ENCODE data around the gene COBLL1. TPM values are rescaled to one million over a fixed set of nuclear protein-coding genes. Genes with fewer than 3 reads are reported as not detected.

The COBLL1 gene
- total RNA-seq, 1 experiment from 2014 or later: 4.0 TPM

DNA sequence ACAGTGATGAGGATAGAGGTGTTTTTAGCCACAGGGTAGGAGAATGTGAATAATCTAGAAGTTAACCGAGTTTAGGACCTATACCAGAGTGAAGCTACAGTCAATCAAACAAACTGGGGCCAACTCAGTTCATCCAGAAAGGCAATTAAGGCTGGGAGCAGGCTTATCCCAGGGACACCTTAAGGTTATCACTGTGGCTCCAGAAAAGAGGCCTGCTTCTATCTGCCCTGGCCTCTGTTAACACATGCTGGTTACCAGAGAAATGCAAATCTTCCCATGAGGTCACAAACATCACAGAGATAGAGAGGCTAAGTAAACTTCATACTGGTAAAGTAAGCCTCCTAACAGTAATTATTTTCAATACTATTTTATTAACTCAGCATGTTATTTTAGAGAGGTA is 127.2 kb downstream of the COBLL1 start:
- no peak for DNase-seq (ENCODE audit: low read depth)

GRCh38 chr2:164711766-164712138 is 129.9 kb downstream of the COBLL1 start:
- no peak for DNase-seq (ENCODE audit: low read depth)

GRCh38 chr2:164710837-164711765 is 130.5 kb downstream of the COBLL1 start:
- DNase-seq (ENCODE audit: low read depth): no peak

- DNase-seq (ENCODE audit: low read depth): peak; percentile 20
Observed at GRCh38 chr2:164710252-164710836, 131.3 kb downstream of the COBLL1 start.

GRCh38 chr2:164706522-164706921 is 135.1 kb downstream of the COBLL1 start:
- peak; percentile 82 for DNase-seq (ENCODE audit: low read depth)

GRCh38 chr2:164705412-164706167 is 136.0 kb downstream of the COBLL1 start:
- no peak for DNase-seq (ENCODE audit: low read depth)

DNA sequence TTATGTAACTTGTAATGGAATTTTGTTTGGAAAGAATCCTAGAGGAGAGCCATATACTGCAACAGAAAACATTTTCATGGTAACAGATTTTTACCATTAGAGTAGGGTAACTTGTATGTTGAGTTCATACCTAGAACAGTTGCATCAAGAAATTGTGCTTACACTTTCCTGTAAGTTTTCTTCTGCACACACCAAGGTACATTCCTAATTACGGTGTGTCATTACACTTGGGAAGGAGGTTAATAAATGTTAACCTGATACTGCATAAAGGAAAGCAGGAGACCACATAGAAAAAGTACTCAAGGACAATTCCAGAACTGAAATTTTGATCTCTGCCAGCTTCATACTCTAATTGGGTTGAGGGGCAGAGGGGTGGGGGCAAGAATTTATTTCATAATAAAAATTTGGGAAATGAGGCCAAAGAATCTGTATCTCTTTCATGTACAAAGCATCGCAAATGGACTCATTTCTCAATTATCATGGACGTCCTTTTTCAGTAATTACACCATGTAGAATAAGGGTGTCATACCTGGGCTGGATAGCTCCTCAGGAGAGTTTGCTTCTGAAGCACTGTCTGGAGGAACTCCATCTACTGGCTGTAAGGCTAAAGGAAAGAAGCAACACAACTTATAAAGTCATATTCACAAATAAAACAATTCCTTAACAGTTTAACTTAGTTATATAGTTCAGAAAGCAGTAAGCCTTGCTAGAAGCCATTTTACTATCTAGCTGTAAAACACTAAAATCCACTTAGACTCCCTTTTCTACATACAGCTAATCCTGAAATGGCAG is 137.5 kb downstream of the COBLL1 start:
- DNase-seq (ENCODE audit: low read depth): no peak

- DNase-seq (ENCODE audit: low read depth): no peak
Observed at GRCh38 chr2:164701565-164701964, 140.1 kb downstream of the COBLL1 start.

DNA sequence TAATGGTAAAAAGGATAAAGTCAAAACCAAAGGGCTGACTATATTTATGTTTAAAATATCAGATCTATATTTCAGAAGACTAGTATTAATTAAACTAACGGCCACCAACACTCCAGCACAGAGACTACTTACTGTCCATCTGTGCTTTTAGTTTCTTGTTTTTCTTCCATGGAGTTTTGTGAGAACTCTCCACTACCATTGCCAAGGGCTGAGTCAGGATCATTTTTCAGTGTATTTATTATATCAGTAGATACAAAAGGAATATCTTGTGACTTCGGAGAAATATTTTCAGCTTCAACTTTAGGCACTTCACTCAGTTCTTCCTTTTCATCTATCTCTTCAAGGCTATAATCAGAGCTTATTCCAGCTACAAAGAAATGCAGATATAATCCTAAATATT is 141.2 kb downstream of the COBLL1 start:
- DNase-seq (ENCODE audit: low read depth): no peak

DNA sequence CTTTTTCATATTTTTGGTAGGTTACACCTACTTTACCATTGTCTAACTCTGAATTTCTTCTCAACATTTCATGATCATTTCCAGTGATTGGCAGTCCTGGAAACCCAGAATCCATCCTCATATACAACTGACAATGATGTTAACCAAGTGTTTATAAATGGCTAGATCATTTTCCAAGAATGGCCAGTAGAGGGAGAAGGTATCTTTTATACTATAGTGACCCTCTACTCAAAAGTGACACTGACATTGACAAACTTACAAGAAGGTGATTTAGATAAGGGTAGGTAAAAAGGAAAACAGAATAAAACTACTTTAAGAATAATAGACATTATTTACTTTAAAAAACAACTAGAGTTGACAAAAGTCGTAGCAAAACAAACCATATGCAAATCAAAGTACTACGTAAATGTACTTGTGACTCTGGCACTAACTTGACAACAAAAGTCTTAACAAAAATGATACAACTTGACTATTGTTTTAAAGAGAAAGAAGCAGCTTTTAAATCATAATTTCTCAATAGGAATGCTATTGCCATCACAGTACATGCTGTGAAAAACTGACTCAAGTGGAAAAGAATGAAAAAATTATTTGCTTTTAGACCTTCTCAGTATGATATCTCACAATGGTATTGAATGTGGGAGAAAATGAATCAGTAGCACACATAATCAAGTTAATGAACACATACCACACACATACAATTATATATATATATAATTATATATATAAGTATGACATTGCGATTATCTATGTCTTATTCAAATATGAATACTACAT is 143.7 kb downstream of the COBLL1 start:
- DNase-seq (ENCODE audit: low read depth): no peak

DNA sequence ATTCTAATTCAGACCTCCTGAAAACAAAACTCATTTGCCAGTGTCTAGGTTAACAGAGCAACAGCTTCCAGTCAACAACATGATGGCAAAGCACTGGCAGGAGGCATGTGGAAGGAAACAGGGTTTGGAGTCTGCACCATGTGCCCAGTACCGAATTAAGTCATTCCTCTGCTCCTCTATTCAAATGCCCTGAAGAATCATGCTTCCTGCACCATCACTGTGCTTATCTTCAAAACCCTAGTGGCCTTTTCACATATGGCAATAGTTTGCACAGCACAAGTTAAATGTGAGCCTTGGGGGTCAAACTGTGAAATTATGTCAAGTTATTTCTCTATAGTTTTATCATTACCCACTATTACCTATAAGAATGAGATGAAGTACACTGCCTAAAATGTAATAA is 145.0 kb downstream of the COBLL1 start:
- no peak for DNase-seq (ENCODE audit: low read depth)

DNA sequence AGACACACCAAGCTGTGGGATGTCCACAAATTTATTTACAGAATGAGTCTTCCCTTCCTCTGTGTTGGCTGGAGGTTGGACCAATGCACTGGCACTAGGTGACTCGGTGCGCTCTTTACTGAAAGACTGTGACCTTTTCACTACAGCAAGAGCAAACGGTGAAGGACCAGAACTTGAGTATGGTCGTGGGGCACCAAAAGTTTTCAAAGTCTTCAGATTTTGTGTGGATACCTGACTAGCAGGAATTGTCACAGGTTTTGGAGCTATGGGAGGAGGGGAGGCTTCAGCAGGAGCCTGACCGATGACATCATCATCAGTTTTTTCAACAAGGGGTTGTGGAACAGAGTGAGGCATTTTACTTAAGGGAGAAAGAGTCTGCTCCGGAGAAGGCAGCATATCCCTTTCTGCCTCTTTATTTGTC is 147.3 kb downstream of the COBLL1 start:
- no peak for DNase-seq (ENCODE audit: low read depth)

DNA sequence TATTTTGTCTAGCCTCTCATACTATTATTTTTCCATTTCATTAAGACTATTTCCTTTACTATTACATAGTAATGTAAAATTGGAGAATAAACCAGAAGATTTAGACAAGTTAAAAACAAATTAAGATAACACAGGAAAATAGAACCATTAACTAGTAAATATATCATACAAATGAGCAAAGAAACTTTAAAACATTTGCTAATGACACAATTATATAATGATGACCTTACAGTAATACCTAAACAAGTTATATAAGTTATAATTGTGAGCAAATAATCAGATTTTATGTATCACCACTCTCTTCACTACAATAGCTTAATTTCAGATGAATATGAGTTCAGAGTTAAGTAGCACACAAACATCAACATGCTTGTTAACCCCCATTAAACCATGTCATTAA is 147.8 kb downstream of the COBLL1 start:
- no peak for DNase-seq (ENCODE audit: low read depth)

DNA sequence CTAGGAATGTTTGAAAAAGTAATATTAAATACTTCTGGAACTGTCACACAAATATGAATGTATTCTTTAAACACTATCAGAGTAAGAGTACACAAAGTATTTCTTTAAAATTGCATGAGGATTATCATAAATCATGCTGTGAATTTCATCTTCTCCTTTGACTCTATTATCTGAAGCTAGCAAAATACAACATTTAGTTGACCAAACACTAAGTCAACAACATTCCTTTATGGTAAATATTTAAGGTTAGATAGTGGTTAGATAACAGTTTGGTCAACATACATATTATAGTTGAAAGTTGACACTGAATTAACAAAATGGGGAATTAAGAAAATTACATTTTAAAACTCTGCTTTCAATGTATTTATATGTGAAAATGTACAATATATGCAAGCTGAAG is 148.2 kb downstream of the COBLL1 start:
- no peak for DNase-seq (ENCODE audit: low read depth)

GRCh38 chr2:164692958-164693357 is 148.7 kb downstream of the COBLL1 start:
- DNase-seq (ENCODE audit: low read depth): no peak

- peak; percentile 41 for DNase-seq (ENCODE audit: low read depth)
Observed at GRCh38 chr2:164692114-164692513, 149.5 kb downstream of the COBLL1 start.

GRCh38 chr2:164691346-164691887 is 150.2 kb downstream of the COBLL1 start:
- no peak for DNase-seq (ENCODE audit: low read depth)

DNA sequence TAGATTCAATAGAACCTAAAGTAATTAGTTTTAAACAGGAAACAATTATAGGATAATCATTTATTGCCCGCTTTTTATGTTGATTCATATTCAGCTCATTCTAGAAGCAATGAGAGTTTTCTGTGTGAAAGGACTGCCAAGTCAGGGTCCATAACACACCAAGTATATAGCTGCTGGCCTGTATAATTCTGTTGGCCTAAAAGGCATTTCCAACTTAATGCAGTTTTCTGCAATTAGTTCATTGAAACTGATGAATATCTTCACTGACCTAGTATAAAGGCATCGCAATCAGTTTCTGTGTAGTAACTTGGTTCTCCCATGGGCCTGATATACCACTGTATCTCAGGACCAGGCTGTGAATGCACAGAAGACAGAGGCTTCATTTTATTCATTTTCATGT is 151.3 kb downstream of the COBLL1 start:
- DNase-seq (ENCODE audit: low read depth): no peak

DNA sequence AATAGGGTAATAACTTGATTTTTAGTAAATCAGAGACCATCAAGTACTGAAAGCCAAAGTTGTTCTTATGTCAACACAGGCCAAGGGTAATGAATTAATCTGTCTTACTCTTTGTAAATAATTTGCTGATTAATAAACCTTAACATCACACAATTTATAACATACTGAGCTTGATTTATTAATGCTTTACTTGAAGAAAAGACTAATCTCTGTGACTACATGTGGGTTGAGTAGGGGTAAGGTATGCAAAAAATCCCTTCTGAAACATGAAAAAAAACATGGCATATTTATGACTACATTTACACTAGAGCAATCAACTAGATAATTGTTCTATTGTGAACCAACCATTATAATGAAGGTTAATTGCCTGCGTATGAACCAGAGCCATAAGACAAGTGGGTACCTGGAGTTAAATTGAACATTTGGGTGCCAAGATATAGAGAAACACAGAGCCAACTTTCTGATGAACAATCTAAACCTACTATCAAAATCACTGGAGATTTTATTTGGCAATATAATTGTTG is 152.7 kb downstream of the COBLL1 start:
- no peak for DNase-seq (ENCODE audit: low read depth)

DNA sequence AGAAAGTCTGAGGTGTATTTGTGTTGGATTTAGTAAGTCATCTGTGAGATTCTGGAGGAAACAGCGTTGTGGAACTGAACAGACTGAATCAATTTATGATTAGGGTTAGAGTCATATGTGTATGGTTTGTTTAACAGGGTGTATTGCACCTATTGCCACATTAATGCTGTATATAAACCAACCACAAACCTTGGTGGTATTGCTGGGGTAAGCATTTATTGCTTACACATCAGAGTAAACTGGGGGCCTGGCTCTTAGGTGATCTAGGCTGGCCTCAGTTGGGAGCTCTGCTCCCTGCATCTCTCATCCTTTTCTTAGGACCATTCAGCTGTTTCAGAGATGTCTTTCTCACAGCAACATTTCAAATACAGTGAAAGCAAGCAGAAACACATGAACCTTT is 160.6 kb downstream of the COBLL1 start:
- no peak for DNase-seq (ENCODE audit: low read depth)
